Keratinocyte (primary cell): ENCODE data around the gene TTC22. TPM values are rescaled to one million over a fixed set of nuclear protein-coding genes. Genes with fewer than 3 reads are reported as not detected.

Experiments used
- DNase-seq: peaks from one replicate; pipeline ENCODE4 v3.0.0-alpha.2; 2011; ENCODE audit warnings: low read depth, missing footprints, low spot score
- FAIRE-seq: peaks from 2 replicates; lab custom pipeline; 2011; peaks lifted over from hg19 to GRCh38; lab: Jason Lieb, UNC
- H2AFZ ChIP-seq: 2 replicates; pipeline ENCODE4 v1.6.0; 2012; ENCODE audit warnings: low read length, control low read depth, inconsistent platforms; ENCODE audit not compliant: control insufficient read depth
- H3K27ac ChIP-seq: 2 replicates; pipeline ENCODE4 v1.5.1; 2011; ENCODE audit warnings: low read length; ENCODE audit not compliant: control insufficient read depth, insufficient read depth
- H3K27me3 ChIP-seq: 3 replicates; pipeline ENCODE4 v1.6.0; 2011; ENCODE audit warnings: low read length; ENCODE audit not compliant: control insufficient read depth, insufficient read depth; ENCODE audit errors: extremely low read depth
- H3K36me3 ChIP-seq, 2 experiments: 2 replicates in 1 of 2; 3 replicates in 1 of 2; pipeline ENCODE4 v1.5.1; 2011; ENCODE audit warnings: low read length in 2 of 2, mild to moderate bottlenecking in 1 of 2; ENCODE audit not compliant: control insufficient read depth in 2 of 2, insufficient read depth in 2 of 2; ENCODE audit errors: extremely low read depth in 1 of 2
- H3K4me1 ChIP-seq: 3 replicates; pipeline ENCODE4 v1.5.1; 2011; ENCODE audit warnings: low read length; ENCODE audit not compliant: control insufficient read depth, insufficient read depth; ENCODE audit errors: extremely low read depth
- H3K4me2 ChIP-seq: 3 replicates; pipeline ENCODE4 v1.6.0; 2011; ENCODE audit warnings: low read depth, low read length; ENCODE audit not compliant: control insufficient read depth, insufficient read depth; ENCODE audit errors: extremely low read depth
- H3K4me3 ChIP-seq, 3 experiments: fragments of 200-600 bp in 1 of 3; sonication (generic) in 1 of 3; 2 replicates in 2 of 3; 3 replicates in 1 of 3; pipeline ENCODE4 v1.5.1; 2011 to 2016; ENCODE audit warnings: low read length in 3 of 3, mild to moderate bottlenecking in 3 of 3, control low read depth in 2 of 3, inconsistent platforms in 1 of 3, low read depth in 1 of 3, mixed read lengths in 1 of 3, mixed run types in 1 of 3, moderate library complexity in 1 of 3; ENCODE audit not compliant: control insufficient read depth in 2 of 3, insufficient read depth in 2 of 3; ENCODE audit errors: extremely low read depth in 1 of 3
- H3K79me2 ChIP-seq: 2 replicates; pipeline ENCODE4 v1.6.0; 2012; ENCODE audit warnings: low read length; ENCODE audit not compliant: control insufficient read depth, insufficient read depth
- H3K9ac ChIP-seq: 3 replicates; pipeline ENCODE4 v1.6.0; 2011; ENCODE audit warnings: low read length; ENCODE audit not compliant: control insufficient read depth, insufficient read depth; ENCODE audit errors: extremely low read depth
- H3K9me1 ChIP-seq: 3 replicates; pipeline ENCODE4 v1.6.0; 2011; ENCODE audit warnings: low read length; ENCODE audit not compliant: control insufficient read depth, insufficient read depth; ENCODE audit errors: extremely low read depth
- H3K9me3 ChIP-seq: 2 replicates; pipeline ENCODE4 v1.5.1; 2012; ENCODE audit warnings: low read depth, low read length; ENCODE audit not compliant: control insufficient read depth
- H4K20me1 ChIP-seq: 3 replicates; pipeline ENCODE4 v1.6.0; 2011; ENCODE audit warnings: low read length; ENCODE audit not compliant: control insufficient read depth, insufficient read depth; ENCODE audit errors: extremely low read depth
- CTCF ChIP-seq, 3 experiments: IDR thresholded peaks in 1 of 3; conservative IDR thresholded peaks in 1 of 3; optimal IDR thresholded peaks in 1 of 3; 2 replicates in 2 of 3; 3 replicates in 1 of 3; pipeline versions ENCODE3 to v1.5.1; 2011; ENCODE audit warnings: low read length in 3 of 3, mild to moderate bottlenecking in 3 of 3, moderate library complexity in 2 of 3, control low read depth in 1 of 3, inconsistent platforms in 1 of 3; ENCODE audit not compliant: insufficient read depth in 2 of 3; ENCODE audit errors: extremely low read depth in 1 of 3
- EZH2 ChIP-seq: IDR thresholded peaks from one replicate; pipeline ENCODE4 v1.6.1; 2012; ENCODE audit warnings: inconsistent platforms, mild to moderate bottlenecking, low read length, moderate library complexity
- dilution Hi-C: fragments of 300-500 bp; cut with MboI; formaldehyde crosslinking; loops from one replicate; pipeline ENCODE4 v1.7.0; 2020; ENCODE audit warnings: low sequenced_read_pairs; ENCODE audit not compliant: extremely low pct_ligation_motif_present
- polyA plus RNA-seq, 5 experiments: library from polyadenylated mRNA; depleted of rRNA in 3 of 5; stranded (reverse) in 3 of 5; stranded (forward) in 1 of 5; unstranded in 1 of 5; fragments of >200 nt; gene quantifications; 1 replicate in 1 of 5; 2 replicates in 3 of 5; 3 replicates in 1 of 5; pipeline versions ENCODE4 v1.2.1 to v1.2.3, GENCODE V29; 2011 to 2012; ENCODE audit warnings: missing spikeins in 2 of 5, low read depth in 1 of 5, low replicate concordance in 1 of 5

Gene TTC22
- polyA plus RNA-seq, 1 donor (not counting 4 experiments of a cell fraction or from before 2014, with no cell fraction given) = 5.1 TPM

GRCh38 chr1:54745274-54745673, 55.8 kb downstream of the TTC22 start:
- H3K27me3 ChIP-seq = no peaks in the 10 kb centered on the region
- H3K9me1 ChIP-seq = no peaks in the 10 kb centered on the region
- H4K20me1 ChIP-seq = no peaks in the 10 kb centered on the region
- no peak overlapping the region for H3K4me3 ChIP-seq
- no peak overlapping the region for H2AFZ ChIP-seq
- H3K27ac ChIP-seq = no peak overlapping the region
- H3K9ac ChIP-seq = no peak overlapping the region
- no peaks in the 10 kb centered on the region for H3K9me3 ChIP-seq
- no peak for TF ChIP-seq CTCF (optimal IDR thresholded peaks at IDR 0.05 in 1 of 3, IDR thresholded peaks at IDR 0.05 in 1 of 3, conservative IDR thresholded peaks at IDR 0.05 in 1 of 3; ENCODE audit: extremely low read depth in 1 of 3, insufficient read depth in 2 of 3, low read length in 3 of 3)
- no peak for TF ChIP-seq EZH2
- dilution Hi-C loops = no loop called here
- no peak overlapping the region for H3K4me2 ChIP-seq
- no peaks in the 10 kb centered on the region for H3K4me1 ChIP-seq
- H3K79me2 ChIP-seq = no peaks in the 10 kb centered on the region
- FAIRE-seq (no peak), DNase-seq (no peak)
- H3K36me3 ChIP-seq = peaks cover 7 to 15% of the 10 kb centered on the region in 2 experiments

- Histone ChIP-seq H3K4me1 (no peaks in the 10 kb centered on the region), H2AFZ (no peak overlapping the region), H3K9me1 (no peaks in the 10 kb centered on the region), H3K9me3 (no peaks in the 10 kb centered on the region), H4K20me1 (no peaks in the 10 kb centered on the region), H3K9ac (no peak overlapping the region), H3K27me3 (no peaks in the 10 kb centered on the region), H3K4me3 (no peak overlapping the region), H3K36me3 (peaks cover 12 to 15% of the 10 kb centered on the region in 2 experiments), H3K79me2 (no peaks in the 10 kb centered on the region), H3K4me2 (no peak overlapping the region), H3K27ac (no peak overlapping the region)
- DNase-seq (no peak), FAIRE-seq (no peak)
- dilution Hi-C loops = no loop called here
- TF ChIP-seq CTCF (optimal IDR thresholded peaks at IDR 0.05 in 1 of 3, IDR thresholded peaks at IDR 0.05 in 1 of 3, conservative IDR thresholded peaks at IDR 0.05 in 1 of 3; ENCODE audit: extremely low read depth in 1 of 3, insufficient read depth in 2 of 3, low read length in 3 of 3) (no peak), EZH2 (no peak)
Measured at GRCh38 chr1:54744696-54745095, 56.4 kb downstream of the TTC22 start.
